BLaER1 treated with 17β-estradiol and CSF1 and Interleukin-3, amounts not matched to agents 10 nM and 100 nM (cell line): ENCODE results near the gene TFDP1.

Source experiments
- H3K27ac ChIP-seq, 11 experiments: shearing (Covaris generic); formaldehyde crosslinking; 2 replicates each; pipeline ENCODE4 v1.8.1; 2022
- H3K27me3 ChIP-seq, 11 experiments: shearing (Covaris generic); formaldehyde crosslinking; 2 replicates each; pipeline ENCODE4 v1.8.1; 2022
- H3K36me3 ChIP-seq, 11 experiments: shearing (Covaris generic); formaldehyde crosslinking; 2 replicates each; pipeline ENCODE4 v1.8.1; 2022
- H3K4me1 ChIP-seq, 10 experiments: shearing (Covaris generic); formaldehyde crosslinking; 2 replicates each; pipeline ENCODE4 v1.8.1; 2022
- H3K4me2 ChIP-seq, 11 experiments: shearing (Covaris generic); formaldehyde crosslinking; 2 replicates each; pipeline ENCODE4 v1.8.1; 2022
- H3K4me3 ChIP-seq, 10 experiments: shearing (Covaris generic); formaldehyde crosslinking; 2 replicates each; pipeline ENCODE4 v1.8.1; 2022
- H3K9ac ChIP-seq, 11 experiments: shearing (Covaris generic); formaldehyde crosslinking; 2 replicates each; pipeline ENCODE4 v1.8.1; 2022
- H3K9me3 ChIP-seq, 11 experiments: shearing (Covaris generic); formaldehyde crosslinking; replicated peaks in 1 of 11; 2 replicates each; pipeline ENCODE4 v1.8.1; 2022
- H4K20me1 ChIP-seq, 11 experiments: shearing (Covaris generic); formaldehyde crosslinking; 2 replicates each; pipeline ENCODE4 v1.8.1; 2022
- Cebpa-rat ChIP-seq, 11 experiments: shearing (Covaris generic); IDR thresholded peaks; 2 replicates each; pipeline ENCODE4 v1.8.1; 2022

Gene TFDP1

DNA sequence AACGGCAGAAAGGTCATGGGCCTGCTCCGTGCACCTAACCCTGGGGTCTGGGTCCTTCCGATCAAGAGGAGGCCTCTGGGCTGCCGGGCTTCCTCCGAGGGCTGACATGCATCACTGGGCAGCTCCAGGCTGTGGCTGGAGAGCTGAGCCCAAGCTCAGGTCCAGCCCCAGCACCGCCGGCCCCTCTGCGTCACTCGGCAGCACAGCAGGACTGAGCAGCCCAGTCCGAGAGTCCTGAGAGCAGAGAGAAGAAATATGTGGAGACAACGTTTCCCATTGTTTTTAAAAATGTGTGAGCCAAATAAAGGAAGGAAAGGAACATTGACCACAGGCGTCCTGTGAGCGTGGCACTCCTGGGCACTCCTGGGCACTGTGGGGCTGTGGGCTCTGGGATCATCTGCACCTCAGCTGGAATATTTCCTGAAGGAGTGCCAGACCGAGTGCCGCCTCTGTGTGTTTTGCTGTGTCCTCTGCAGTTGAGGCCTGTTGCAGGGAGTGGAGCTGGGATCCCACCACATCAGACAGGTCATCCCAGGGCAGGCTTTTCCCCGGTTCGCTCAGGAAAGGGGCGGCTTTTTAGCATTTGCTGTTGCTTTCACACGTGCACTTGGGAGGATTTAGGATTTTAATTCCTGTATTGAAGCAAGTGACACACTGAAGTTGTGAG lies 37.8 kb upstream of the TFDP1 start:
- peaks cover 0 to 47% (median 36%) of the 10 kb centered on the region in 10 experiments; a peak in 17 of 20 replicates for H3K4me1 ChIP-seq
- H4K20me1 ChIP-seq: peaks cover 0 to 44% (median 4%) of the 10 kb centered on the region in 11 experiments; a peak in 9 of 22 replicates
- peak overlapping the region in 7 of 11 experiments; percentile 26 to 56 (median 50); a peak in 11 of 22 replicates for H3K4me2 ChIP-seq
- no peak overlapping the region for H3K4me3 ChIP-seq
- H3K27me3 ChIP-seq: no peaks in the 10 kb centered on the region
- H3K27ac ChIP-seq: peak overlapping the region in 8 of 11 experiments; percentile 20 to 68 (median 50); a peak in 16 of 22 replicates
- no peak for TF ChIP-seq Cebpa-rat (IDR thresholded peaks at IDR 0.05)
- peak overlapping the region in 9 of 11 experiments; percentile 11 to 54 (median 35); a peak in 12 of 22 replicates for H3K9ac ChIP-seq
- peaks cover 30 to 84% (median 59%) of the 10 kb centered on the region in 11 experiments for H3K36me3 ChIP-seq
- H3K9me3 ChIP-seq: peaks cover 7 to 15% (median 8%) of the 10 kb centered on the region in 11 experiments

DNA sequence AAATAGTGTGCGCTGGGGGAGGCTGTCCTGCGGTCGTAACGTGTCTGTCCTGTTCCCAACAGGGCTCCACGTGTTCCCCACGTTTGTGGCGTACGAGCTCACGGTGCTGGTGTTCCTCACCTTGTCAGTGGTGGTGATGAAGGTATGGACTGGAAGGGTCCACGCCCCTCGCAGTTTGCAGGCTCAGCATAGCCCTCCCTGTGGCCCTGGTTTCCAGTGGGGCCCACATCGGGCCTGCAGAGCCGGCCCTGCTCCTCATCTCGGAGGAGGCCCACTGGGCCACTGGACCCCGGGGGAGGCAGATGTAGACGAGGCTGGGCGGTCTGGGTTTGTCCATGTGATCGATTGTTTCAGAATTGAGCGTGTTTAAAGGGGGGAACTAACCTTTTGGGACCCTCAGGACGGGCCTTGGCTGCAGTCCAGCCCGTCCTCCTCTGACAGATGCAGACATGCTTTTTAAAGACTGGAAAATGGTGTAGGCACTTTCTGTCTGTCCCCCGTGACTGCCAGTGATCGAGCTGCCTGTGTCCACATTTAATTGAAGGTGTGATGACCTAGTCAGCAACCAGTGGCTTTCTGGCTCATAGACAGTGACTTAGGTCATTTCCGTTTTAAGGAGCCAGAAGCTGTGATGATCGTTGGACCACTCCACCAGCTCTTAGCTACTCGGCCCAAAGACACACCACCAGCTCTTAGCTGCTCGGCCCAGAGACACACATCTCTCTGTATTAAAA lies 37.1 kb upstream of the TFDP1 start:
- H3K36me3 ChIP-seq: peaks cover 33 to 87% (median 62%) of the 10 kb centered on the region in 11 experiments
- H3K27ac ChIP-seq: peak overlapping the region in 5 of 11 experiments; percentile 8 to 68 (median 57); a peak in 10 of 22 replicates
- no peak for TF ChIP-seq Cebpa-rat (IDR thresholded peaks at IDR 0.05)

GRCh38 chr13:113548171-113548641 lies 36.3 kb upstream of the TFDP1 start:
- no peak overlapping the region for H3K4me3 ChIP-seq
- peaks cover 0 to 44% (median 4%) of the 10 kb centered on the region in 11 experiments; a peak in 9 of 22 replicates for H4K20me1 ChIP-seq
- peaks cover 7 to 62% (median 49%) of the 10 kb centered on the region in 10 experiments for H3K4me1 ChIP-seq
- H3K27ac ChIP-seq: peak overlapping the region in 5 of 11 experiments; percentile 5 to 68 (median 32); a peak in 7 of 22 replicates
- no peaks in the 10 kb centered on the region for H3K27me3 ChIP-seq
- H3K36me3 ChIP-seq: peaks cover 29 to 83% (median 59%) of the 10 kb centered on the region in 11 experiments
- no peak for TF ChIP-seq Cebpa-rat (IDR thresholded peaks at IDR 0.05)
- H3K9ac ChIP-seq: peak overlapping the region in 1 of 11 experiments; percentile 8; a peak in 2 of 22 replicates
- H3K9me3 ChIP-seq: peaks cover 0 to 9% (median 0%) of the 10 kb centered on the region in 11 experiments; a peak in 5 of 22 replicates
- no peak overlapping the region for H3K4me2 ChIP-seq

More for the DNA sequence above, 37.1 kb upstream of the TFDP1 start:
- H3K4me1 ChIP-seq: peaks cover 0 to 54% (median 41%) of the 10 kb centered on the region in 10 experiments; a peak in 17 of 20 replicates
- H3K9me3 ChIP-seq: peaks cover 3 to 13% (median 4%) of the 10 kb centered on the region in 11 experiments
- H3K4me2 ChIP-seq: peak overlapping the region in 1 of 11 experiments; percentile 32; a peak in 1 of 22 replicates
- H4K20me1 ChIP-seq: peaks cover 0 to 44% (median 4%) of the 10 kb centered on the region in 11 experiments; a peak in 9 of 22 replicates
- H3K9ac ChIP-seq: peak overlapping the region in 4 of 11 experiments; percentile 7 to 54 (median 38); a peak in 5 of 22 replicates
- no peaks in the 10 kb centered on the region for H3K27me3 ChIP-seq
- H3K4me3 ChIP-seq: no peak overlapping the region

DNA sequence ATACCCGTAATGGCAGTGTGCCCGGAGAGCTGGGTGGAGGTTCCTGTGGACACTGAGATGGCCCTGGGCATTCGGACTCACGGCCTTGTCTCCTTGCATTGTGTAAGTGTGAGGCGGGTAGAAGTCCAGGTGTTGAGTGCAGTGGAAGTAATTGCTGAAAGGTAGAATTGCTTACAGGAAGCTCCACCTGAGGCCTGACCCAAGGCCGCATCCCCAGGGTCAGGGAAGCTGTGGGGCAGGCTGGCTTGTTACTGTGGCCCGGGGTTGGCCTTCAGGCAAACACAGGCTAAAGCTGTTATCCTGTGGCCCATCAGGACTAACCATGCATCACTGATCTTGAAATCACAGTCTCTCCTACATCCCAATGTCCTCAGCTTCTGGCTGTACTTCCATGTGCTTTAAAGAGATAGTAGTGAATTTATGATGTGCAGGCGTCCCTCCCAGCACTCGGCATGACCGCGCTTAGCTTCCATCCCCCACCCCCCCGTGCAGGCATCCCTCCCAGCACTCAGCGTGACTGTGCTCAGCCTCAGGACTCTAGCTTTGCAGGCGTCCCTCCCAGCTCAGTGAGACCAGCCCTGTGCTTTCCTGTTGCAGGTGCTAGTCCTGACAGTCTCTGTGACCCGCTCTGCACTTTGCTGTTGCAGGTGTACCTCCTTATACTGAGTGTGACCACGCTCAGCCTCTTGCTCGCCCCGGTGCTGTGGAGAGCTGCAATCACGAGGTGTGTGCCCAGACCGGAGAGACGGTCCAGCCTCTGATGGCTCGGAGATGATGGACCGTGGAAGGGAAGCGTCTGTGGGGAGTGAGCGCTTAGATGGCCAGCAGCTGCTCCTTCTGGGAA lies 35.6 kb upstream of the TFDP1 start:
- peaks cover 28 to 79% (median 57%) of the 10 kb centered on the region in 11 experiments for H3K36me3 ChIP-seq
- H3K4me1 ChIP-seq: peaks cover 15 to 67% (median 57%) of the 10 kb centered on the region in 10 experiments
- TF ChIP-seq Cebpa-rat (IDR thresholded peaks at IDR 0.05): no peak
- peak overlapping the region in 2 of 11 experiments; percentile 8 to 12; a peak in 2 of 22 replicates for H3K9ac ChIP-seq
- H3K4me3 ChIP-seq: no peak overlapping the region
- no peak overlapping the region for H3K4me2 ChIP-seq
- H3K27ac ChIP-seq: peak overlapping the region in 4 of 11 experiments; percentile 13 to 68 (median 38); a peak in 4 of 22 replicates
- H3K9me3 ChIP-seq: peaks cover 0 to 7% (median 0%) of the 10 kb centered on the region in 11 experiments; a peak in 5 of 22 replicates
- peaks cover 0 to 42% (median 4%) of the 10 kb centered on the region in 11 experiments; a peak in 9 of 22 replicates for H4K20me1 ChIP-seq
- H3K27me3 ChIP-seq: no peaks in the 10 kb centered on the region

DNA sequence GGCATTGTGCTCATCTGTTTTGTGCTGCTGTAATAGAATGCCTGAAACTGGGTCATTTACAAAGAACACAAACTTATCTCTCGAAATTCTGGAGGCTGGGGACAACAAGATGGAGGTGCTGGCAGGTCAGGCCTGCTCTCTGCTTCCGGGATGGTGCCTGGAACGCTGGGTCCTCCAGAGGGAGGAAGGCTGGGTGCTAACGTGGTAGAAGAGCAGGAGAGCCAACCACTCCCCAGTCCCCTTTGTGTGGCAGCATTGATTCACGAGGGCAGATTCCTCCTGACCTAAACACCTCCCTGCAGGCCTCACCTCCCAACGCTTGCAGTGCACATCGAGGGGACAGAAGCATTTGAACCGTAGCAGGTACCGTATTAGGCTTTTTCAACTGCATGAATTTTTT lies 34.1 kb upstream of the TFDP1 start:
- Histone ChIP-seq H3K4me3 (no peak overlapping the region), H3K36me3 (peaks cover 21 to 73% (median 50%) of the 10 kb centered on the region in 11 experiments), H3K4me2 (no peak overlapping the region), H3K9me3 (peaks cover 0 to 4% (median 0%) of the 10 kb centered on the region in 11 experiments; a peak in 1 of 22 replicates), H3K27ac (peak overlapping the region in 3 of 11 experiments; percentile 19 to 27 (median 26); a peak in 2 of 22 replicates), H4K20me1 (peaks cover 0 to 31% (median 3%) of the 10 kb centered on the region in 11 experiments; a peak in 9 of 22 replicates), H3K27me3 (no peaks in the 10 kb centered on the region), H3K9ac (no peak overlapping the region; a peak in 1 of 22 replicates), H3K4me1 (peaks cover 16 to 64% (median 54%) of the 10 kb centered on the region in 10 experiments)
- no peak for TF ChIP-seq Cebpa-rat (IDR thresholded peaks at IDR 0.05)

- no peak for TF ChIP-seq Cebpa-rat (IDR thresholded peaks at IDR 0.05)
- Histone ChIP-seq H3K9me3 (peaks cover 0 to 4% (median 0%) of the 10 kb centered on the region in 11 experiments; a peak in 1 of 22 replicates), H3K36me3 (peaks cover 21 to 67% (median 48%) of the 10 kb centered on the region in 11 experiments), H3K4me1 (peaks cover 15 to 55% (median 45%) of the 10 kb centered on the region in 10 experiments), H3K27ac (peak overlapping the region in 7 of 11 experiments; percentile 78 to 87 (median 80); a peak in 13 of 22 replicates), H4K20me1 (peaks cover 0 to 22% (median 0%) of the 10 kb centered on the region in 11 experiments; a peak in 8 of 22 replicates), H3K9ac (peak overlapping the region in 1 of 11 experiments; percentile 6; a peak in 1 of 22 replicates), H3K4me2 (peak overlapping the region in 3 of 11 experiments; percentile 25 to 86 (median 77); a peak in 2 of 22 replicates), H3K4me3 (no peak overlapping the region), H3K27me3 (no peaks in the 10 kb centered on the region)
Measured at GRCh38 chr13:113551081-113552000, 33.2 kb upstream of the TFDP1 start.

GRCh38 chr13:113552079-113552478 lies 32.5 kb upstream of the TFDP1 start:
- Histone ChIP-seq H3K27ac (peak overlapping the region in 7 of 11 experiments; percentile 78 to 87 (median 80); a peak in 14 of 22 replicates), H3K36me3 (peaks cover 21 to 59% (median 44%) of the 10 kb centered on the region in 11 experiments), H3K4me1 (peaks cover 20 to 52% (median 41%) of the 10 kb centered on the region in 10 experiments), H3K27me3 (no peaks in the 10 kb centered on the region), H3K9me3 (peaks cover 0 to 4% (median 0%) of the 10 kb centered on the region in 11 experiments; a peak in 1 of 22 replicates), H4K20me1 (peaks cover 0 to 14% (median 0%) of the 10 kb centered on the region in 11 experiments; a peak in 7 of 22 replicates), H3K4me2 (peak overlapping the region in 4 of 11 experiments; percentile 31 to 86 (median 82); a peak in 8 of 22 replicates), H3K9ac (peak overlapping the region in 2 of 11 experiments; percentile 6 to 12; a peak in 2 of 22 replicates), H3K4me3 (no peak overlapping the region)
- no peak for TF ChIP-seq Cebpa-rat (IDR thresholded peaks at IDR 0.05)
